HG03103 (cell line): ENCODE results near the gene STAT2.
"Not testable (repeated sequence)": the region's sequence is repeated elsewhere in the genome, so short reads cannot be mapped to it uniquely, and the experiment has no call there.

ENCODE experiments used
- ATAC-seq: cut with Tn5 transposase; IDR thresholded peaks from one replicate; pipeline ENCODE4 v1.9.1; 2021; ENCODE audit warnings: low read depth; ENCODE audit not compliant: unreplicated experiment

Gene STAT2

GRCh38 chr12:56359851-56360767 is at the start of gene STAT2:
STAT2 (minus strand) TSS chr12:56360107; CDS start chr12:56356571, 3,536 bp downstream.
- ATAC-seq = peak; percentile 88

GRCh38 chr12:56408799-56409417 is 49.0 kb upstream of the STAT2 start:
- no peak for ATAC-seq

- not testable (repeated sequence) for ATAC-seq
These were observed 44.3 kb upstream of the STAT2 start for GRCh38 chr12:56404227-56404626.

DNA sequence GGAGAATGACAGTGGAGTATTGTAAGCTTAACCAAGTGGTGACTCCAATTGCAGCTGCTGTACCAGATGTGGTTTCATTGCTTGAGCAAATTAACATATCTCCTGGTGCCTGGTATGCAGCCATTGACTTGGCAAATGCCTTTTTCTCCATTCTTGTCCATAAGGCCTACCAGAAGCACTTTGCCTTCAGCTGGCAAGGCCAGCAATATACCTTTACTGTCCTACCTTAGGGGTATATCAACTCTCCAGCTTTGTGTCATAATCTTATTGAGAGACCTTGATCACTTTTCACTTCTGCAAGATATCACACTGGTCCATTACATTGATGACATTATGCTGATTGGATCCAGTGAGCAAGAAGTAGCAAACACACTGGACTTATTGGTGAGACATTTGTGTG is 41.7 kb upstream of the STAT2 start:
- not testable (repeated sequence) for ATAC-seq

- not testable (repeated sequence) for ATAC-seq
These were observed 41.2 kb upstream of the STAT2 start for GRCh38 chr12:56401125-56401524.

DNA sequence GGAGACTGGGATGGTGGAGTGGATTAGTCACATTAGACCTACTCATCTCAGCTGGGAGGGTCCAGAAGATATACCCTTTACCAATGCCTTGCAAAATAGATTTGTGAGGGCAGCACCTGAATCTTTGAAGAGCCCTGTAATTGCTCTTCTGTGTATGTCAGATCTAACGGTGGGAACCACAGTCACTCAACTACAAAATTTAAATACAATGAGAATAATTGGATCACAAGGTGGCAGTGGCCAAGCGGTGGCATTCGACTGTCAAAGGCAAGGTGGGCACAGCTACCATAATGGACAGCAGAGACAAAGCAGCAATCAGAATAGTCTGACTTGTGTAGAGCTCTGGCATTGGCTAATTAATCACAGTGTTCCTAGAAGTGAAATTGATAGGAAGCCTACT is 39.6 kb upstream of the STAT2 start:
- not testable (repeated sequence) for ATAC-seq

DNA sequence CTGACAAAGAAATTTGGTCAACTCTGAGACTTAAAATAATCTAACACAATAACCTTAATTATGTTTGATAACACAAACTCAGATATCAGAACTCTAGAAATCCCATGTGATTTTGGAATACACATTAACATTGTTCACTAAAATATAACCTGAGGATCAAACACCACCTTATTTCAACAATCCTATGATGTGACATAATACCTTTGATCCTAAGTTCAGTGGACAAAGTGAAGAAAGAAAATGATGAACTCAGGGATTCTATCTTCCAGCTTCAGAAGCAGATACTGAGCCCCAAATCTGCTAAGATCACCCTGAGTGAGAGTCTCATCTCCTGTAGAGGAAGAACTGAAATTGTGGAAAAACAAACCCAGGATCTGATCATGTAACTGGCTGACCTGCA is 38.4 kb upstream of the STAT2 start:
- ATAC-seq = no peak

- ATAC-seq = no peak
These were observed 32.4 kb upstream of the STAT2 start for GRCh38 chr12:56392331-56392730.

DNA sequence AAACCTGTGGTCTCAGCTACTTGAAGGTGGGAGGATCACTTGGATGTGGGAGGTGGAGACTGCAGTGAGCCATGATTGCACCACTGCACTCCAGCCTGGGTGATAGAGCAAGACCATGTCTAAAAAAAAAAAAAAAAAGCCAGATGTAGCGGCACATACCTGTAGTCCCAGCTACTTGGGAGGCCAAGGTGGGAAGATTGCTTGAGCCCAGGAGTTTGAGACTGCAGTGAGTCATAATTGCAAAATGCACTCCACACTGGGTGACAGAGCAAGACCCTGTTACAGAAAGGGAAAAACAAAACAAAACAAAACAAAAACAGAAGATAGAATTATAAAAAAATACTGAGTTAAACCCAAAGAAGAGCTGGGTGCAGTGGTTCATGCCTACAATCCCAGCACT is 31.8 kb upstream of the STAT2 start:
- no peak for ATAC-seq

GRCh38 chr12:56389412-56389811 is 29.5 kb upstream of the STAT2 start:
- no peak for ATAC-seq

GRCh38 chr12:56387152-56387736 is 27.3 kb upstream of the STAT2 start:
- no peak for ATAC-seq

GRCh38 chr12:56385873-56386272 is 26.0 kb upstream of the STAT2 start:
- no peak for ATAC-seq

DNA sequence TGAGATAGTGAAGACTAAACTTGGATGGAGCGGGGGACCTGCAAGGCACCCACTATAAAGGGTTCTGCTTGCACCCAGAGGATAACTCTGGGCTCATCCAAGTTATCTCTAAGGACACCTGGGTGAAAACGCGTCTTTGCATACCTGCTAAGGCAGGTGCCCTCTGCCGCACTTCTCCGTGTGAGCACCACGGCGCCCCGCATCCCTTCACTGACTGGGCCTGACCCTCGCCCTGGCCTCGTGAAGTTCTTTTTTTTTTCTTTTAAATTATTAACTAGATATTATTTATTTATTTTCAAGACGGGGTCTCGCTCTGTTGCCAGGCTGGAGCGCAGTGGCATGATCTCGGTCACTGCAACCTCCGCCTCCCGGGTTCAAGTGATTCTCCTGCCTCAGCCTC is 22.7 kb upstream of the STAT2 start:
- ATAC-seq = no peak

GRCh38 chr12:56377989-56378316 is 18.0 kb upstream of the STAT2 start:
- no peak for ATAC-seq

- no peak for ATAC-seq
These were observed 17.5 kb upstream of the STAT2 start for GRCh38 chr12:56377310-56377988.

- ATAC-seq = no peak
These were observed 15.9 kb upstream of the STAT2 start for GRCh38 chr12:56375598-56376434.

DNA sequence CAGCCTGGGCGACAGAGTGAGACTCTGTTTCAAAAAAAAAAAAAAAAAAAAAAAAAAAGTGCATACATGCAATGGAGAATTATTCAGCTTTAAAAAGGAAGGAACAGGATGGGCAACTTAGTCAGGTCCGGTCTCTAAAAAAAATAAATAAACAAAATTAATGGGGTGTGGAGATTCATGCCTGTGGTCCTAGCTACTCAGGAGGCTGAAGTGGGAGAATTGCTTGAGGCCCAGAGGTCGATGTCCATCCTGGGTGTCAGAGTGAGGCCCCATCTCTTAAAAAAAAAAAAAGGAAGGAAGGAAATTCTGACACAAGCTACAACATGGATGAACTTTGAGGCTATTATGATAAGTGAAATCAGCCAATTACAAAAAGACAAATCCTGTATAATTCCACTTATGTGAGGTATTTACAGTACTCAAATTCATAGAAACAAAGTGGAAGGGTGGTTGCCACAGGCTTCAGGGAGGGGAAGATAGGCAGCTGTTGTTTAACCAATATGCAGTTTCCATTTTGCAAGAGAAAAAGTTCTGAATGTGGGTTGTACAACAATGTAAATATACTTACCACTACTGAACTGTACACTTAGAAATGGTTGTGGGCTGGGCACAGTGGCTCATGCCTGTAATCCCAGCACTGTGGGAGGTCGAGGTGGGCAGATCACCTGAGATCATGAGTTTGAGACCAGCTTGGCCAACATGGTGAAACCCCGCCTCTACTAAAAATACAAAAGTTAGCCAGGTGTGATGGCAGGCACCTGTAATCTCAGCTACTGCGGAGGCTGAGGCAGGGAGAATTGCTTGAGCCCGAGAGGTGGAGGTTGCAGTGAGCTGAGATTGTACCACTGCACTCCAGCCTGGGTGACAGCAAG is 15.1 kb upstream of the STAT2 start:
- no peak for ATAC-seq

GRCh38 chr12:56373515-56373914 is 13.6 kb upstream of the STAT2 start:
- ATAC-seq = no peak

DNA sequence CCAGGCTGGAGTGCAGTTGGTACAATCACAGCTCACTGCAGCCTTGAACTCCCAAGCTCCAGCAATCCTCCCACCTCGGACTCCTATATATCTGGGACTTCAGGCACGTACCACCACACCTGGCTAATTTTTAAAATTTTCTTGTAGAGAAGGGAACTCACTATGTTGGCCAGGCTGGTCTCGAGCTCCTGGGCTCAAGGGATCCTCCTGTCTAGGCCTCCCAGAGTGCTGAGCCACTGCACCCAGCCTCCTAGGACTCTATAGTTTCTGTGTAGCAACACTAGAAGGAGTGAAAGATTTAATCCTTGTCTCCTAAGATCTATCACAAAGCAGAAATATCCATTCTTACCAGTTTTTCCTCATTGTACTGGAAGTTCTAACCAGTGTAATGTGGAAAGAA is 7.0 kb upstream of the STAT2 start:
- no peak for ATAC-seq
